Stimulated activated CD4-positive, alpha-beta T cell treated with anti-CD3 and anti-CD28 coated beads, Interleukin-4, amount 100 ng/mL, for 1 hour (primary cell): Measurements from ENCODE around the gene RFWD3.
"Not testable (repeated sequence)": the region's sequence is repeated elsewhere in the genome, so short reads cannot be mapped to it uniquely, and the experiment has no call there.

Experiments used
- DNase-seq: peaks from one replicate; pipeline ENCODE4 v3.0.0-alpha.2; 2020

RFWD3 gene, protein sequence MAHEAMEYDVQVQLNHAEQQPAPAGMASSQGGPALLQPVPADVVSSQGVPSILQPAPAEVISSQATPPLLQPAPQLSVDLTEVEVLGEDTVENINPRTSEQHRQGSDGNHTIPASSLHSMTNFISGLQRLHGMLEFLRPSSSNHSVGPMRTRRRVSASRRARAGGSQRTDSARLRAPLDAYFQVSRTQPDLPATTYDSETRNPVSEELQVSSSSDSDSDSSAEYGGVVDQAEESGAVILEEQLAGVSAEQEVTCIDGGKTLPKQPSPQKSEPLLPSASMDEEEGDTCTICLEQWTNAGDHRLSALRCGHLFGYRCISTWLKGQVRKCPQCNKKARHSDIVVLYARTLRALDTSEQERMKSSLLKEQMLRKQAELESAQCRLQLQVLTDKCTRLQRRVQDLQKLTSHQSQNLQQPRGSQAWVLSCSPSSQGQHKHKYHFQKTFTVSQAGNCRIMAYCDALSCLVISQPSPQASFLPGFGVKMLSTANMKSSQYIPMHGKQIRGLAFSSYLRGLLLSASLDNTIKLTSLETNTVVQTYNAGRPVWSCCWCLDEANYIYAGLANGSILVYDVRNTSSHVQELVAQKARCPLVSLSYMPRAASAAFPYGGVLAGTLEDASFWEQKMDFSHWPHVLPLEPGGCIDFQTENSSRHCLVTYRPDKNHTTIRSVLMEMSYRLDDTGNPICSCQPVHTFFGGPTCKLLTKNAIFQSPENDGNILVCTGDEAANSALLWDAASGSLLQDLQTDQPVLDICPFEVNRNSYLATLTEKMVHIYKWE

DNA sequence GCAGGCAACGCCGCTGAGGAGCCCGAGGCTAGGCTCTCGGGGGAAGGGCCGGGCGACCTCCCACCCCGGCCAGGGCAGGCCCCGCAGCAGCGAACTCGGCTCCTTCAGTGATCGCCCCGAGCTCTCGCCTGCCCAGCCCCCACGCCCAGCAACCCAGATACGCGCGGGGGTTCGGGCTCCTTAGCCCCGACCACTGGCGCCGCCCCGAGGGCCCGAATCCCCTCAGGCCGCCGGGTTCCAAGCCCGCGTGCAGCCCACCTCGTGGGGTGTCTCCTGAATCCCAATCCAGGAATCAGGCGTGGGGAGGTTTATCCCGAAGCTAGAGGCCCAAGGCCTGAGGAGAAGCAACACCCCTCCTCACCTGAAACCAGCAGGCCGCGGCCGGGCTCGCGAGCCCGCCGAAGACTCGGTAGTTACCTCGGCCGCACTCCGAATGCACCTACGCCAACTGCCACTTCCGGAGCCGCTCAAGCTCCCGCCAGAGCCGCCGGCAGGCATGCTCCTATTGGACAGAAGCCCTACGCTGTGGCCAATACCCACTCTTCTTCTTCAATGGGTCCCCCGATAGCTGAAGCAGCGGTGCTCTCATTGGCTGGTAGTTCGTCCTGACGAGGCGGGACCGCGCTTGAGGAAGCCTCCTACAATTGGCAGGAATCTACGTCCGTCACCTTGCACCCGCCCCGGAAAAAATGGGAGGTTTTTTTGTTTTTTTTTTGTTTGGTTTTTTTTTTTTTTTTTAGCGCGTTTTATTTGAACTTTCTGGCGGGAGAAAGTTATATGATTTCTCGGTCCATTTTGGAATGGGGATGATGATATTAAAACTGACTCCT, at the start of gene RFWD3:
Gene RFWD3 (minus strand): TSS at position 453 of the 830 bp plus-strand sequence. CDS start 5,428 bp downstream, outside the sequence.
- peak; percentile 90 for DNase-seq

DNA sequence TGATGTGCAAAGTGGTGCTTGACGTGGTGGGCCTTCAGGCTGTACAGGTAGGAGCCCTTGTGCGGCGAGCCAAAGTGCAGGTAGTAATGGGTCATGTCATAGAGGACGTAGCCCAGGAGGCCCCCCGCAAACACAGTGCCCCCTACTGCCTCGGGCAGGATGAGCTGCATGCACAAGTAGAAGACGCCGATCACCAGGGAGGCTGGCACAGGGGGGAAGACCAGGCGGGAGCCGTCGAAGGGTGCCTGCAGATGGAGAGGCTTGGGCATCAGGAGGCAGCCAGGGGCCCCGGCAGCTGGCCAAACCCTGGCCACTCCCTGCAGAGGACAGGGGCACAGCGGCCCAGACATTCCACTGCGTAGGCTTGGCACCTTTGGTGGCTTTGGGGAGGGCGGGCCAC, 49.7 kb upstream of the RFWD3 start:
- no peak for DNase-seq

DNA sequence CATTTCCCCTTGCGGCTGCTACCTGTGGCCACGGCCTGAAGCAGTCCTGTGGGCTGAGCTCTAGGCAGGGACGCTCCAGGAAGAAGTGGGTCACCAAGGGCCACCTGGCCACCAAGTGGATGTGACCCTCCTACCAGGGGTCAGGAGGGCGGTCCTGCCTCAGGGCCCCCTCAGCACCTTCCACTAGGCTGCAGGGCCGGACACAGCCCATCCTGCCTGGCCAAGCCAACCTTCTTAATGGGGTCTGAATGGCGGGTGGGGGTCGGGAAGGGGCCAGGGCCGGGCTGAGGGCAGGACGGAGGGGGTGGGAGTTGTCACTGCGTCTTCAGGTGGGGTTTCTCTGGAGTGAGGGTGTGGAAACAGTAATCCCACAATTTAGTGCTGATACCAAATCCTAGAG, 47.2 kb upstream of the RFWD3 start:
- no peak for DNase-seq

DNA sequence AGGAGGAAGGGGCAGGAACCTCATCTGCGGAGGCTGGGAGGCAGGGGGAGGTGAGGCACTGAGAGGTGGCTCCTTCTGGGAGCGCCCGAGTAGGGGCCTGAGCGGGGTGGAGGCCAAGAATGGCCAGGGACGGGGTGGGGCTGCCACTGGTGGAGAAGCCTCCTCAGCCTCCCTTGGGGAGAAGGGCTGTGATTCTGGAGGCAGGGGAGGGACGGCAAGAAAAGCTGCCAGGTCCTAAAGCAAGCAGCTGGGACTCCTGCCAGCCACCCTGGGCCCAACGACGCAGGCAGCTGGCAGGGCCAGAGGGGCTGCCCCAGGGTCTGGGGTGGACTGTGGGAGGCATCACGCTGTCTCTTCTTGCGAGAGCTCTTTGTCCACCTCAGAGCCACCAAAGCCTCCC, 46.6 kb upstream of the RFWD3 start:
- DNase-seq = no peak

DNA sequence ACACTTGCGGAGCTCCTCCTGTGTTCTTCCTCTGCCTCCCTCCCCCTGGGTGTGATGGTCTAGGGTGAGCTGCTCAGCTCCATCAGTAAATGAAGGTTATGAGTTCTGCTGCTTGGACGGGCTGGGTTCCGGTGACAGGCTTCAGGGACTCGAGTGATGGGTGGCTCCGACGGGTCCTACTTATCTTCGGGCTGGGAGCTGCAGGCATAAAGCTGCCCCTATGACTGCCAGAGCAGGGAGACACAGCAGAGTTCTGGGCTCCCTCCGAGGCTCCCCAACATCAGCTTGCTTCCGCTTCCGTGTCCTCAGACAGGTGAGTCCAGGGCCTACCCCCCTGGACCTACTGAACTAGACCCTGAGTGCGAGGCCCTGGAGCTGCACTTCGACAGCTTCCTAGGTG, 45.3 kb upstream of the RFWD3 start:
- no peak for DNase-seq

DNA sequence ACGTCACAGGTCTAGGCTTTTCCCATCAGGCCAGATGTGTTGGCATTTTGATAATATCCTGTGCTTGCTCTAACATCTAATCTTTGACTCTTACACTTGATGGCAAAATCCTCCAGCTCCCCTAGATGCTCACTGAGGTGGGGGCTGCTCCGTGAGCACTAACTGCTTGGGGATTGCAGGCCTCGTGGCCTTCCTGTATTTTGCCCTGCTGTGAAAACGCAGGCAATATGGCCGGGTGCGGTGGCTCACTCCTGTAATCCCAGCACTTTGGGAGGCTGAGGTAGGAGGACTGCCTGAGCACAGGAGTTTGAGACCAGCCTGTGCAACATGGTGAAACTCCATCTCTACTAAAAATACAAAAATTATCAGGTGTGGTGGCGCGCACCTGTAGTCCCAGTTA, 43.7 kb upstream of the RFWD3 start:
- DNase-seq = no peak

DNA sequence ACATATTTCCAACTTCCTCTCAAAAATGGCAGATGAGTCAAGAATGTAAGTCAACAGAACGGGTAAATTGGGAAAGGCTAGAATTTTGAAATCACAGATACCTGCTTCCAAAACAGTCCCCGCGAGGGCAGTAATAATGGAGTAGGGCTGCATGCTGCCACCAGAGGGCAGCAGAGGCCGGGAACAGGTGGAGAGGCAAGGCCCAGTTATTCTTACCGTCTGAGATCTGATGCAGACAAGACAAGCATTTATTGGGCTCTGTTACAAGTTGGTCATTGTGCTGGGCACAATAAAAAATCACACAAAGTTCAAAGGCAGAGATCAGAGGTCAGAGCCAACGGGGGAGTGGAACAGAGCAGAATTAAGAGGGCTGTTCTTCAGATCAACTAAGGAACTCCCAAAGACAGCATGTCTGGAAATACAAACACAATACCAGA, 42.8 kb upstream of the RFWD3 start:
- peak; percentile 83 for DNase-seq

DNA sequence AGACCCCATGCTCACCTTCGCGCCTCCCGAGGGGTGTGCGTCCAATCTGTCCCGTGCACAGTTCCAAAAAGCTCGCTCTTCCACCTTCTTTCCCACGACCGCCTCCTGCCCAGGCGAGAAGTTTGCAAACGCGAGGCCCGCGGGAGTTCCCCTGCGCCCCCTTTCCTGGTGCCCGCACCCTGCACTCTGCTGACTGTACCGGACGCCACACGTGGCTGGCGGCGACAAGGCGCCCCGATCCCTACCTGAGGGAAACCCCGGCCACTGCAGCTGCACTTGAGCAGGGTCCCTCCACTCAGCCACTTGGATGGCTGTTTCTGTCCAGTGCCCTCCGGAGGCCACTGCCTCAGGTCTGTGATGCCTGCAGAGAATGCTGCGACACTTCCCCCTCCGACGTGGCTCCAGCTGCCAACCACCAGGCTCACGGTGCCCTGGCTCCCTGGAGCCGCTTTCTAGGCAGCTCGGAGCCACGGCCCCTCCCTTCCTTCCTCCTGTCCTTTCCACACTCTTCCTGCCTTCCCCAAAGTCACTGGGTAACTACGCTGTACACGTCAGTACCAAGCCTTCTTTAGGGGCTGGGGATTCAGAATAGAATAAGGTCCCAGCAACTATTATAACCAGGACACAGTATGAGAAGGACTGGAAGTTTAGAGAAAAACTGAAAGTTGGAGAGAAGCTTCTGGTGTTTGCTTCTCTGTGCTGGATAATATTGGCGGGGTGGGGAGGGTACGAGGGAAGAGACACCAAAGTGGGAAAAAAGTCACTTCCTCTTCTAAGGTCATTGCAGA, 34.0 kb upstream of the RFWD3 start, which contains the start of gene MLKL:
Gene MLKL (minus strand): TSS at position 425 of the 788 bp plus-strand sequence. CDS start 5,105 bp downstream, outside the sequence.
- DNase-seq = peak; percentile 63

DNA sequence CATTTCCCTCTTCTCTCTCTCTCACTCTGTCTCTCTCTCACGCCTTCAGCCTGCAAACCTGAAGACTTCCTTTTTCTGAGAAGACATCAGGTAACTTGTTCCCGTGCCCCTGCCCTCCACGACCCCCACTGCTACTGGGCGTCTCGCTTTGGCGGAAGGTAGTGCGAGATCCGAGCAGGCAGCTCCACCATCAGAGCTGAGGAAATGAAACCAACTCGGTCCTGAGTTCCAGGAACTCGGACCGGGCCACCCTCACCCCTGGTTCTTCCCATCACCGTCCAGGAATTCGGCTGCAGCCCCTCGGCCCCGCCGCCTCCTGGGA, 33.4 kb upstream of the RFWD3 start:
- peak; percentile 24 for DNase-seq

DNA sequence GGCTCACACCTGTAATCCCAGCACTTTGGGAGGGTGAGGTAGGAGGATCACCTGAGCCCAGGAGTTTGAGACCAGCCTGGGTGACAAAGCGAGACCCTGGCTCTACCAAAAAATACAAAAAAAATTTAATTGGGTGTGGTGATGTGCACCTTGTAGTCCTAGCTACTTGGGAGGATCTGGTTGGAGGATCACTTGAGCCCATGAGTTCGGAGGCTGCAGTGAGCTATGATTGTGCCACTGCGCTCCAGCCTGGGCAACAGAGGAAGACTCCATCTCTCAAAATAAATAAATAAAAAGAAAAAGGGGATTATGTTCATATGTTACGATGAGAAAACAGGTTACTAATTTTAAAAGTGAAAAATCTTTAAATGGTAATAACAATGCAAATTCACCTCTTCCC, 33.0 kb upstream of the RFWD3 start:
- no peak for DNase-seq

DNA sequence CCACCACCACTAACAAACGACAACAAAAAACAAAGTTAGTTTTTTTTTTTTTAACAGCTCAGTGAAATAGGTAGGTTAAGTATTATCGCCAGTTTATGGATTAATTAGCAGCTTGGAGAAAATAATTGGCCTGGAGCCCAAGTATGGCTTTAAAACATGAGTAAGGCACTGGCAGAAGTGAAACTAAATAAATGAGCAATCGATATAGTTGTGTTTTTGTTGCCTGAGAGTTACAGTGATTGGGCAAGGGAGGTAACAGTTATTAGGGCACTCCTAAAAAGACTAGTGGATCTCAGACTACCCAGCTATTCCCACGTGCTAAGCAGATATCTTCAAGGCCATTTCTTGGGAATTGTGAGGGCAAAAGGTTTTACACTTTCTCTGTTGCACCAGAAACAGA, 31.5 kb upstream of the RFWD3 start:
- no peak for DNase-seq

DNA sequence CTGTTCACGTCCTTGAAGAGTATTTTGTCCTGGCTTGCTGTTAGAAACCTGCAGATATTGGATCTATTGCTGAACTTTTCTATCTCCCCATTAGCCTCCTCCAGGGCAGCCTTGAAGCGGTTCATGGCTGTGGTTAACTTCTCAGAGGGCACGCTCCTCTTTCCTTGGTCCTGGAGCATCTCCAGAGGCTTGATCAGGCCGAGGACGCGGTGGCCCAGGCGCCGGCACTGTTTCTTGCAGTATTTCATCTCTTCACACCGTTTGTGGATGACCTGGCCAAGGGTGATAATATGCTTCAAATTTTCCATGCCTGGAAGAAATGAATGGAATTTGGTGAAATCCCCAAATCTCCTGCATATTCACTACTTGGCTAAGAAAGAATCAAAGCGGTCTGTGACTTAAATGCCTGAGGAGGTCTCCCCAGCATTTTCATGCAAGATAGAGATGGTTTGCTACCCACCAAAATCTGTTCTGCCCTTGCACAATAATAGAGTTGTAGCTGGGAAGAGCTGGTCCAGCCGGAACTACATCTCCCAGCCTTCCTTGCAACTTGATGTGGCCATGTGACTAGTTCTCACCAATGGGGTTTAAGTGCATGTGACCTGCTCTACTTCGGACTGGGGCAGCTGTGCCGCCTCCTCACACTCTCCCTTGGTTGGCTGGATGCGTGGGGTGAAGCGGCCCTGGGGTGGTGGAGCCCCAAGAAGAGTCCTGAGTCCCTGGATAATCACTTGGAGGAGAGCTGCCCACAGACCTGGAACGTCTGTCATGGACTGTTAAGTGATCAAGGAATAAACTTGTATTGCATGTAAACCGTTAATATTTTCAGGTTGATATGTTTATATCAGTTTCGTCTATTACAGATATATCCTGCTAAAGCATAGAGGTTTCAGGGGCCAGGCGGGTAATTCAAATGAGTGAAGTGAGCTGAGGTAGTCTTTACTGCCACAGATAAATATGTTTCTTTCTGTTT, 29.1 kb upstream of the RFWD3 start:
- DNase-seq = peak; percentile 34

DNA sequence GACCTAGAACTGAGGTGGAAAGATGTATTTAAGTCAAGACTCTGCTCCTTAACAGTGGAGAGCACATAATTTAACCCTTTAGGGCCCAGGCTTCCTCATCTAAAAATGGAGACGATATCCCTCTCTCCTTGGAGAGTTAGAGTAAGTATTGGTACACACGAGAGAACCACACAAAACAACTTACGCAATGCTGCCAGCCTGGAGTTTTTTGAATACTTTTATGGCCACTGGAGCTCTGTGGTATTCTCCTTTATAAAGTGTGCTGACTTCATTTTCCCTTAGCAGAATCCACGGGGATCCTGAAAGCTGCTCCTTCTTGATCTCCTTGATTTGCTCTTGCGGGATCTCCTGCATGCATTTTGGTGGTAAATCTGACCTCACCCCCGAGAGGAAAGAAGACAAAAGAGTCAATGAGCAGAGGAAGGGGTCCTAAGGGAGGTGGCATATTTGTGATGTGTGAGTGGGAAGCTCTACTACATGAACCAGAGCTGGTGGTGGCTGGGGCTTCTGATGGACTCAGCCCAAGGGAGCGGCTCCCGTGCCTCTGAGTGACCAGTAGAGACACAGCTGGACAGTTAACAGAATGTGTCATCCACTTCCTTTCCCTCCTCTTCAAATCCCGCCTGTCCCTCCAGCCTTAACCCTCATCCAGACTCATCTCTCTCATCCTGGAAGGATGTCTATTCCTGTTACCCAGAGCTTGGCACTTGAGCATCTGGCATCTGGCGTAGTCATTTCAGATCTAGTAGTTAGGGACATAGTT, 24.6 kb upstream of the RFWD3 start:
- no peak for DNase-seq

DNA sequence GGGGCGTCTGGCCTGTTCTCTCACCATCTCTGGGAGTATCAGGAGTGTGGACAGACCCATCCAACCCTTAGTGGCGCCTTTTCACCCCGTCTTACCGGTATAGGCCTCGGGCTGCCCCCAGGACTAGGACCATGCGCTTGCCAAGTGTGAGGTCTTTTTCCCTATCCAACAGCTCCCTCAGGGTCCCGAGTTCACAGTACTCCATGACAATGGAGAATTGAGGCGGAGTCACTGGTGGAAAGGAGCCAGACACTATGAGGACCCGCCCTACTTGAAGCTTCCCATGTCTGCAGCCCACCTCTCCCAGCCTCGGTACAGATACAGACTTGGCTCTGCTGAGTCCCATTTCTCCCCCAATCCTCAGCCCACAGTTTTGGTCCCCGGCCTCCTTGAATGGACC, 15.9 kb upstream of the RFWD3 start:
- no peak for DNase-seq

DNA sequence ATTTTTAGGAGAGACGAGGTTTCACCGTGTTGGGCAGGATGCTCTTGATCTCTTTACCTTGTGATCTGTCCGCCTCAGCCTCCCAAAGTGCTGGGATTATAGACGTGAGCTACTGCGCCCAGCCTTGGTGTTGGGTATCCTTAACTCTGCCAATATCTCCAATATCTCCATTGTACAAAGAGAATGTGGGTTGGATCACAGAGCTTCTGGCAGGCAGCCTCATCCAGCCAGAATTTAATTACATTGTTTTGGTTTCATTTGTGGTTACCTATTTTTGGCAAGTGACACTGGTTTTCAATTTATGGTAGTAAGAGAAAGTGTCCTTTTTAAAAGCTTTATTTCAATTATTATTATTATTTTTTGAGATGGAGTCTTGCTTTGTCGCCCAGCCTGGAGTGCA, 14.0 kb upstream of the RFWD3 start:
- DNase-seq = no peak

DNA sequence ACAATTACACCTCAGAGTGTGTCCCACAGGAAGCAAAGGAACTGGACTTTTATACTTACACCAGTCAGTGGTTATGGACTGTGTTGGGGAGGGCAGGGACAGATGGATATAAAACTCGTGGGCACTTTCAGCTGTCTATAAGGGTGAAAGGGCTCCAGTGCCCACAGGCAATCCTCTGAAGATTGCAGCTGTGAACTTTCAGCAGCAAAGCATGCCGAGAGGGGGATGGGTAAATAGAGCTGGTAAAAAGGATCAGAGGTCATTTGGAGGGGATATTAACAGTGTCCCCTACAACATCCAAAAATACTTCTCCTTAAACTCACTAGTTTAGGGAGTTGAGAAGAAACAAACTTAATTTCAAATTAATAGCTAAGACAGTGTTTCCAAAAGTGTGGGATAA, 13.3 kb upstream of the RFWD3 start:
- no peak for DNase-seq

DNA sequence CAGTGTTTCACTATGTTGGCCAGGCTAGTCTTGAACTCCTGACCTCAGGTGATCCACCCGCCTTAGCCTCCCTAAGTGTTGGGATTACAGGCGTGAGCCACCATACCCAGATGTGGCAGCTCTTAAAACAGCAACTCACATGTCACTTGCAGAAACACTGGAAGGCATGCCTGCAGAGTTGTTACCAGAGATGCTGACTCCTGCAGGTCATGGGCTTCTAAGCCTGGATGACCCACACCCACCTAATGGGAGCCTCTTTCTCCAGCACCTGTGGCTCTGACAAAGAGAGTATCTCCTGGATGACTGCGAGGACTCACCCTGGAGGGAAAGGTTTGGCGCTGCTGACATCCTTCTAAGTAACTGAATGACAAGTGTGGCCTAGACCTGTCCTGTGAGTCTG, 11.2 kb upstream of the RFWD3 start:
- DNase-seq = no peak

DNA sequence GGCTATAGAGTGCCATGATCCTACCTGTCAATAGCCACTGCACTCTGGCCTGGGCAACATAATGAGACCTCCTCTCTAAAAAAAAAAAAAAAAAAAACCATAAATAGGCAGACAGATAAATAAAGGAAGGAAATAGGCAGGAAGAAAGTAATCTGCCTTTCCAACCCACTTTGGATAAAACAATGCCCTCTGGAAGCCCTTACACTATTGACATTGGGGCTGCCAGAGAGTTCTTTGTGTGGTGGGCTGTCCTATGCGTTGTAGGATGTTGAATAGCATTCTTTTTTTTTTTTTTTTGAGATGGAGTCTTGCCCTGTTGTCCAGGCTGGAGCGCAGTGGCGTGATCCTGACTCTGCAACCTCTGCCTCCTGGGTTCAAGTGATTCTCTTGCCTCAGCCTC, 7.2 kb upstream of the RFWD3 start:
- DNase-seq = no peak

DNA sequence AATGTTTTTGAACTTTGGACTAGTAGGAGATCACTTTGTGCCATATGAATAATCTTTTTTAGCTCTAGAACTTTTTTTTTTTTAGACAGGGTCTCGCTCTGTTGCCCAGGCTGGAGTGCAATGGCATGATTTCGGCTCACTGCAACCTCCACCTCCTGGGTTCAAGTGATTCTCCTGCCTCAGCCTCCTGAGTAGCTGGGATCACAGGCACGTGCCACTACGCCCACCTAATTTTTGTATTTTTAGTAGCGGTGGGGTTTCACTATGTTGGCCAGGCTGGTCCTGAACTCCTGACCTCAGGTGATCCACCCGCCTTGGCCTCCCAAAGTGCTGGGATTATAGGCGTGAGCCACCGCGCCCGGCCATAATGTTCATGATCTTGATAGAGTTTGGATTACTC, 2.2 kb upstream of the RFWD3 start:
- DNase-seq = not testable (repeated sequence)

DNA sequence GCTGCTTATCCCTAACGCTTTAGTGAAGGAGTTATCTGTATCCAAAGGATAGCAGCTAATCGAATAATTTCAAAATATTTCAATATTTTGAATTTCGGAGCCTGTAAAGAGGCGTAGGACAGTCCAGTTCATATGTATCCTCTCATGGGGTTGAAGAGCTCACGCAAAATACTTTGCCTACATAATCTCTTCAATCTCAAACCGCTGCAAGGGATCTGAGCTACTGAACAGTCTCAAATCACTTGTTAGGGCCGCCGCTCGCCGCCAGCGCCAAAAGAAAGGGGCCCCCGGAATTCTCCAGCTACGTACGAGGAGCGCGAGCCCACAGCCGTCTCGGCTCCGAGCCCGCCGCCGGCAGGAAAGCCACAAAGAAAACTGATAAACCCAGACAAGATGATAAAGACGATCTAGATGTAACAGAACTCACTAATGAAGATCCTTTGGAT, 601 bp upstream of the RFWD3 start:
- DNase-seq = peak; percentile 15
